Thoracic aorta endothelial cell (primary cell): ENCODE data around the gene IQCF5. TPM values are rescaled to one million over a fixed set of nuclear protein-coding genes. Genes with fewer than 3 reads are reported as not detected.

Experiments used
- small RNA-seq: library from RNA; depleted of rRNA; stranded (forward); fragments of <200 nt; gene quantifications from one replicate; pipeline ENCODE3, GENCODE V24; 2012
- total RNA-seq: library from RNA; depleted of rRNA; stranded (reverse); fragments of >200 nt; gene quantifications from 2 replicates; pipeline ENCODE4 v1.2.3, GENCODE V29; 2012

The IQCF5 gene
- not detected in 2 replicates for total RNA-seq

GRCh38 chr3:51875501-51875900, at the start of gene IQCF5:
Gene IQCF5 (minus strand): TSS chr3:51875601. CDS start chr3:51875531, 70 bp downstream.

GRCh38 chr3:51860703-51861665, 14.4 kb downstream of the IQCF5 start, which contains the start of gene IQCF2:
Gene IQCF2 (plus strand): TSS chr3:51861615. CDS start chr3:51861667, 52 bp downstream.

Small RNA genes within 50 kb of the gene (small RNA-seq; reads per million reads assigned to genes)
- not detected for gene RN7SL504P

Other genes starting within 250 kb of the IQCF5 start
- 24.2 and 30.2 TPM in 2 replicates for gene TEX264, start 204.3 kb downstream of the IQCF5 start, total RNA-seq
- gene GRM2, start 168.5 kb downstream of the IQCF5 start, total RNA-seq: under 0.01 TPM in 2 replicates
- not detected in 2 replicates for gene IQCF6, start 96.4 kb downstream of the IQCF5 start, total RNA-seq
- gene IQCF2, start 14.0 kb downstream of the IQCF5 start, total RNA-seq: not detected in 2 replicates
- not detected in 2 replicates for gene IQCF1, start 27.8 kb upstream of the IQCF5 start, total RNA-seq
- 20.6 and 21.1 TPM in 2 replicates for gene RRP9, start 66.3 kb upstream of the IQCF5 start, total RNA-seq
- 8.1 and 12.6 TPM in 2 replicates for gene PARP3, start 66.8 kb upstream of the IQCF5 start, total RNA-seq
- 0.07 TPM in 1 of 2 replicates, not detected in the other for gene GPR62, start 79.8 kb upstream of the IQCF5 start, total RNA-seq
- gene PCBP4, start 91.9 kb upstream of the IQCF5 start, total RNA-seq: 23.1 and 23.3 TPM in 2 replicates
- gene ABHD14B, start 98.4 kb upstream of the IQCF5 start, total RNA-seq: 12.5 and 15.5 TPM in 2 replicates
- gene ABHD14A, start 99.5 kb upstream of the IQCF5 start, total RNA-seq: 3.5 and 7.3 TPM in 2 replicates
- gene ACY1, start 107.9 kb upstream of the IQCF5 start, total RNA-seq: 8.0 and 11.2 TPM in 2 replicates
- 968 and 1,125 TPM in 2 replicates for gene RPL29, start 120.3 kb upstream of the IQCF5 start, total RNA-seq
- gene DUSP7, start 181.0 kb upstream of the IQCF5 start, total RNA-seq: 16.9 and 23.2 TPM in 2 replicates